Upper lobe of left lung (tissue), 4 donors: ENCODE measurements around the gene NPR2.

ENCODE experiments used
- CTCF ChIP-seq, 6 experiments: fragments of 450-650 bp in 4 of 6; fragments of 200-600 bp in 2 of 6; sonication (generic) in 2 of 6; IDR thresholded peaks; one replicate each; pipeline ENCODE4 v1.5.1; 2016 to 2019; ENCODE audit warnings: antibody characterized with exemption in 6 of 6
- EP300 ChIP-seq, 4 donors: sonication (generic); formaldehyde crosslinking; IDR thresholded peaks; one replicate each; pipeline ENCODE4 v1.5.1; 2017; ENCODE audit warnings: antibody characterized with exemption in 4 of 4, control low read depth in 2 of 4
- POLR2A ChIP-seq, 4 donors: fragments of 450-650 bp; IDR thresholded peaks; one replicate each; pipeline ENCODE4 v1.5.1; 2016 to 2017; ENCODE audit warnings: antibody characterized with exemption in 4 of 4, mild to moderate bottlenecking in 2 of 4
- POLR2AphosphoS5 ChIP-seq, 2 donors: sonication (generic); formaldehyde crosslinking; IDR thresholded peaks; one replicate each; pipeline ENCODE4 v1.5.1; 2017; ENCODE audit warnings: antibody characterized with exemption in 2 of 2

GRCh38 chr9:35828716-35829083 lies 37.3 kb downstream of the NPR2 start, which contains the start of gene FAM221B:
- no peak for TF ChIP-seq CTCF (IDR thresholded peaks at IDR 0.05)
- TF ChIP-seq POLR2AphosphoS5 (IDR thresholded peaks at IDR 0.05) = no peak
- no peak for TF ChIP-seq POLR2A (IDR thresholded peaks at IDR 0.05)
- no peak for TF ChIP-seq EP300 (IDR thresholded peaks at IDR 0.05)
